SH-SY5Y (cell line): ENCODE measurements around the gene BMP5.

ENCODE experiments used
- GATA2 ChIP-seq: IDR thresholded peaks from 2 replicates; pipeline ENCODE4 v1.6.1; 2011; ENCODE audit warnings: mild to moderate bottlenecking, low read depth, low read length
- GATA3 ChIP-seq: IDR thresholded peaks from 2 replicates; pipeline ENCODE4 v1.6.1; 2011; ENCODE audit warnings: low read depth, mild to moderate bottlenecking, low read length, moderate library complexity

DNA sequence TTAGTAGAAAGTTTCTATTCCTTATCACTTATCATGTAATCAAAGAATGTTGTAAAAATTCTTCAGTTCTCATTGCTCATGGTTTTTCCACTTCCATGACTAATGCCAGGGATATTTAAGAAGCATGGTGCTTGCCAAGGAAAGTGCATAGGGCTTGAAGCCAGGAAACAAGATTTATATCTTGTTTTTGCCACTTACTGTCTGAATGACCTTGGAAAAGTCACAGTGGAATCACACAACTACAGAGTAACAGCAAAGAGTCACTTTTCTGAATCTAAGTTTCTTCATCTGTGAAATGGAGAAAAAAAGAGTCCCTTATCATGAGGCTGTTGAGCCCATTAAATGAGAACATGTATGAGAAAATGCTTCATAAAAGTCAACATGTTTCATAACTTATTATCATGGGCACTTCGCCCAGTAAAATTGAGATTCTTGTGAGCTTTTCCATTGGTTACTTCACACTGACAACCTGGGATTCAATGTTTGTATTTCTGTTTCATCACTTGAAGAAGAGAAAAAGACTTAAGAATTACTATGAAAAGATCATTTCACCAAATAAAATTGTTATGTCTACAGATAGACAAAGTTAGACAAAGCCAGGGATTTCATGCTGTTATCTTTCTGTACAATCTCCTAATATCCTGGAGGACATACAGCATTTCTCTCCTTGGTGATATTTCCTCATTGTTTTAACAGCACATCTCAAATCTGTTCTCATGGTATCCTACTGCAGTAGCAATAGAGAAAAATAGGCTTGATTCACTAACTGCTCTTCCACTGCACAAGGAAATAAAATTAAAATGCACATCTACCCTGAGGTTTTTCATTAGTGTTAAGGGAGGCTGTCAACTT is 7.6 kb upstream of the BMP5 start:
- TF ChIP-seq GATA2: no peak
- TF ChIP-seq GATA3: no peak
